GM19025 (cell line): Measurements from ENCODE around the gene BCL2L14.
"Not testable (repeated sequence)": the region's sequence is repeated elsewhere in the genome, so short reads cannot be mapped to it uniquely, and the experiment has no call there.

ENCODE experiments used
- ATAC-seq: cut with Tn5 transposase; IDR thresholded peaks from one replicate; pipeline ENCODE4 v1.9.1; 2021; ENCODE audit warnings: mild to moderate bottlenecking, low read depth, moderate library complexity; ENCODE audit not compliant: unreplicated experiment

Gene BCL2L14

DNA sequence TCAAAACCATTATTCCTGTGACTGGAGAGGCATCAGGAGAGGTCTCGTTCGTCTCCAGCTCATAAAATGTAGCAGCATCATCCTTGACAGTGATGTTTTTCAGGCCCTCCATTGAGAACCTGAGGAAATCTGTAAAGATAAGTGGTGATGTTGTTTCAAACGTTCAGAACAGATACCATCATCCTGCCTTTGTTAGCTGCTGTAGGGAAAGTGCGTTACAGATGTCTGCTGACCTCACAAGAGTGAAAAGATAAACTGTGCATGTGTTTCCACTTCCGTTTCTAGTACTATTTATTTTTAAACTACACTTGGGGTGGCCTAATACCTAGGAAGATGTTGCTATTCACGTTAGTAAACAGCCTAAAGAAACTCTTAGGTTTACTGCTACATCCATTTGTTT, 28.4 kb downstream of the BCL2L14 start:
- no peak for ATAC-seq

- no peak for ATAC-seq
Measured at GRCh38 chr12:12107678-12108077, 36.9 kb downstream of the BCL2L14 start.

DNA sequence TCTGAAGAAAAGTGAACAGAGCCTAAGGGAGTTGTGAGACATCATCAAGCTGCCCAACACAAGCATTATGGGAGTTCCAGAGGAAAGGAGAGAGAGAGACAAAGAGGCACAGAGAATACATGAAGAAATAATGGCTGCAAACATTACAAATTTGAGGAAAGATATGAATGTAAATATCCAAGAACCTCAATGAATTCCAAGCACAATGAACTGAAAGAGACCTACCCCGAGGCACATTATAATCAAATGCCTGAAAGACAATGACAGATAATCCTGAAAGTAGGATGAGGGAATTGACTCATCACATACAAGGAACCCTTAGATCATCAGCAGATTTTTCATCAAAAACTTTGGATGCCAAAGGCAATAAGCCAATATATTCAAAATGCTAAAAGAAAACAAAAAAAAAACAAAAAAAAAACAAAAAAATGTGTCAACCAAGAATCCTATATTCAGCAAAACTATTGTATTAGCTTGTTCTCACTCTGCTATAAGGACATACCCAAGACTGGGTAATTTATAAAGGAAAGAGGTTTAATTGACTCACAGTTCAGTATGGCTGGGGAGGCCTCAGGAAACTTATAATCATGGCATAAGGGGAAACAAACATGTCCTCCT, 37.8 kb downstream of the BCL2L14 start:
- ATAC-seq, result no peak

DNA sequence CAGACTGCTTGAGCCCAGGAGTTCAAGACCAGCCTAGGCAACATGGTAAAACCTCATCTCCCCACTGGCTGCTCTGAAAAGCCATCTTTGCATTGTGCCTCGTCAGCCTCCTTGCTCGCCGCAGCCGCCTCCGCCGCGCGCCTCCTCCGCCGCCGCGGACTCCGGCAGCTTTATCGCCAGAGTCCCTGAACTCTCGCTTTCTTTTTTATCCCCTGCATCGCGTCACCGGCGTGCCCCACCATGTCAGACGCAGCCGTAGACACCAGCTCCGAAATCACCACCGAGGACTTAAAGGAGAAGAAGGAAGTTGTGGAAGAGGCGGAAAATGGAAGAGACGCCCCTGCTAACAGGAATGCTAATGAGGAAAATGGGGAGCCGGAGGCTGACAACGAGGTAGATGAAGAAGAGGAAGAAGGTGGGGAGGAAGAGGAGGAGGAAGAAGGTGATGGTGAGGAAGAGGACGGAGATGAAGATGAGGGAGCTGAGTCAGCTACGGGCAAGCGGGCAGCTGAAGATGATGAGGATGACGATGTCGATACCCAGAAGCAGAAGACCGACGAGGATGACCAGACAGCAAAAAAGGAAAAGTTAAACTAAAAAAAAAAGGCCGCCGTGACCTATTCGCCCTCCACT, 40.3 kb downstream of the BCL2L14 start:
- not testable (repeated sequence) for ATAC-seq

- no peak for ATAC-seq
Measured at GRCh38 chr12:12115514-12115913, 44.8 kb downstream of the BCL2L14 start.

DNA sequence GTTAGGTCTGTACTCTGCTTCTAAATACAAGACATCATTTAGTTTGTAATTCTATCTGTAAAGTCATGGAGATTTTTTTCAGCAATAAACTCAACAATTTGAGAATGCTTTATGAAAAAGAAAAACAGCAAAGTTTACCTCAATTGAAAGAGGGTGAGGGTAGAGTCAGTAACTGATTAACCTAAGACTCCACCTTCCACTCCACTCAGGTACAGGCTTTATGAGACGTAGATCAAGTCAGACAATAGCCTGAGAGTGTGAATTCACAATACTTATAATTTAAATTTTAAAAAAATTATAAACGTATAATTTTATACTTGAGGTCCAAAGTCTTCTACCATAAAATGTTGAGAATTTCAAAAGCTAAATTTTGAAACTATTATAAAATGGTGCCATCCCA, 45.9 kb downstream of the BCL2L14 start:
- no peak for ATAC-seq

GRCh38 chr12:12121061-12121460, 50.3 kb downstream of the BCL2L14 start:
- ATAC-seq, result no peak

DNA sequence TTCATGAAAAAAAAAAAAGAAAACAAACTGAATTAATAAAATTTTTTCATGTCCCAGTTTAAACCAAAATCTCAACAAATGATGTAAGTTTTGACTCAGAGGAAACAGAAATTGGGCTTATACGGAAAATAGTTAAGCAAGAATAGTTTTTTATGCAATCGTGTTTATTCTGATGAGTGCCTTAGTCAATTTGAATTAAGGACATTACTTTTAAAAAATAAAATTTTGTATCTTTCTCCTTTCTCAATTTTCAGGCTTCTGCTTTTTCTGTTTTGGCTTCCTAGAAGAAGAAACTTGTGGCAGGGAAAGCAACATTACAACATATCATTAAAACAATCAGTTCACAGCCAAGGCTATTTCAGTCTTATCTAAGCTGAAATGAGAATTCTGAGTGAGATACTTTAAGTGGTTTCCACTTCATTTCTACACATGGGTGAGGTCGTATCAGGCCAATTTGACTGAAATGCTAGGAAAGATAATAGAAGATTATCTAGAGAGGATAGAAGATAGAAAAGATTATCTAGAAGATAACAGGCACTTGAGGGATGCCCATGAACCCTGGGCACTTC, 52.4 kb downstream of the BCL2L14 start:
- ATAC-seq, result no peak

DNA sequence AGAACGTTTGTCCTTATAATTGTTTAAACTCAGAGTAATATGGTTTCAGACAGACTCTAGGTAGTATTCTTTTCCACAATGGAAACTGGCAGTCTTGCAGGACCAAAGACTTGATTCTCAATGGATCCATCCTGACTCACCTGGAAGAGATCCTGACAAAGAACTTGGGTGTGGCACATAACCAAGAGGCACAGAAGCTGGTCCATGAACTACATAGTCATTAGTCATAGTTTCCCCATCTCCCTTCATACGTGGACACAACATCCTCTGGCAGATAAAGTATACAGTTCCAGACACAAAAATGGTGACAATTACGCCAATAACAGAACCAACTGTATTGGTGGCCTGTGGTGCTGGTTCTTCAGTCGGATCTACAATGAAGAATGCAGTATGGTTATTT, 55.8 kb downstream of the BCL2L14 start:
- ATAC-seq, result no peak

DNA sequence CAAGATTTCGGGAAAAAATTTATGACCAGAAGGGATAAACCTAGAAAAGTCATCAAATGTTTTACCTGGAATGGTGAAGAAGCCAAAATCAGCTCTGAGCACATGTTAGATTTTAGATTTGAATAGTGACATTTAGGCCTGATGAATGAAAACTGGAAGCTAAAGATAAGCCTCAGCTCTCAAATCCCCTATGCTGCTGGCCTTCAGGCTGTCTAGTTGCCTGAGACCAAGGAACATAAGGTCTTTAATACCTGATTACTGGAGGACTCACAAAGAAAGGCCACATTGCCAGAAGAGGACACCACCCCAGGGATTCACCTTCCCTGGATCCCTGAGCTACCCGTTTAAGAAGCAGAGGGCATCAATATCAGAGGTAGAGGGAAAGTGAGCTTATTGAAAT, 56.6 kb downstream of the BCL2L14 start:
- ATAC-seq, result no peak

- ATAC-seq, result no peak
Measured at GRCh38 chr12:12128670-12129069, 57.9 kb downstream of the BCL2L14 start.

- no peak for ATAC-seq
Measured at GRCh38 chr12:12133259-12133658, 62.5 kb downstream of the BCL2L14 start.

DNA sequence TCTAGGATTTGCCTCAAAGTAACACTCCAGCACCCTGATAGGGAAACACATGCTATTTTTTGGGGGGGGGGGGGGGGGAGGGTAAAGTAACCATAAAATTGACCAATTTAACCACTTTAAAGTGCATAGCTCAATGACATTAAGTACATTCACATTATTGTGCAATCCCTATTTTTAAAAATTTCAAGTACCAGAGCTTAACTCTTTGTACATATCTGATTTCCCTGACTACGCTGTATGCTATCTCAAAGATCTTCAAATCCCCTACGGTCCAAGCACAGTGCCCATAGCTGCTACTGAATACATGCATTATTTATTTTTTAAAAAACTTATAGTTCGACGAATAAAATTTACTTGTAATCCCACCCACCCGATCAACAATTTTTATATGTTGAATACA, 63.0 kb downstream of the BCL2L14 start:
- ATAC-seq, result no peak

GRCh38 chr12:12138203-12139154, 67.7 kb downstream of the BCL2L14 start:
- ATAC-seq, result no peak

- ATAC-seq, result no peak
Measured at GRCh38 chr12:12141000-12141399, 70.3 kb downstream of the BCL2L14 start.

GRCh38 chr12:12144531-12144930, 73.8 kb downstream of the BCL2L14 start:
- ATAC-seq, result not testable (repeated sequence)

GRCh38 chr12:12147111-12147510, 76.4 kb downstream of the BCL2L14 start:
- no peak for ATAC-seq
